IPS-18c (cell line): ENCODE data around the gene EGF.

Experiments
- H3K4me3 ChIP-seq: 2 replicates; pipeline ENCODE4 v1.7.0; 2013; ENCODE audit warnings: low read depth, mild to moderate bottlenecking, low read length, moderate library complexity; ENCODE audit not compliant: insufficient read depth
- H3K9me3 ChIP-seq: one replicate; pipeline ENCODE4 v1.6.1; 2013; ENCODE audit warnings: mild to moderate bottlenecking, low read length, moderate library complexity; ENCODE audit not compliant: control insufficient read depth, insufficient read depth

EGF gene

DNA sequence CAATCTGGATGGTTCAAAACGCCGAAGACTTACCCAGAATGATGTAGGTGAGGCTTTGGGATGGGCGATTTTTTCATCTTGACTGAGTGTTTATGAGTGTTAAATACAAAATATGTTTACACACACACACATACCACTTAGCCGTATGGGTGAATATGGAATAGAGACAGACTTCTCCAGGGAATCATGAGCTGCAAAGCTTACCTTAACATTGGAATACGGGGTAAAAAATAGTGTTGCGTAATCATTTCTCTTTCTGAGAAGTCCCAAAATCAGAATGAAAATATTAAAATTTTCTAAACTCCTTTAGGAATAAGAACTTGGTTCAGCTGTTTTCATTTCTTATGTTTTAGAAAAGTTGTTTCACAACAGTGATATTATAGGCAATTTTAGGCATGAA is 63.5 kb downstream of the EGF start:
- no peaks in the 10 kb centered on the region for H3K9me3 ChIP-seq
- no peak overlapping the region for H3K4me3 ChIP-seq

DNA sequence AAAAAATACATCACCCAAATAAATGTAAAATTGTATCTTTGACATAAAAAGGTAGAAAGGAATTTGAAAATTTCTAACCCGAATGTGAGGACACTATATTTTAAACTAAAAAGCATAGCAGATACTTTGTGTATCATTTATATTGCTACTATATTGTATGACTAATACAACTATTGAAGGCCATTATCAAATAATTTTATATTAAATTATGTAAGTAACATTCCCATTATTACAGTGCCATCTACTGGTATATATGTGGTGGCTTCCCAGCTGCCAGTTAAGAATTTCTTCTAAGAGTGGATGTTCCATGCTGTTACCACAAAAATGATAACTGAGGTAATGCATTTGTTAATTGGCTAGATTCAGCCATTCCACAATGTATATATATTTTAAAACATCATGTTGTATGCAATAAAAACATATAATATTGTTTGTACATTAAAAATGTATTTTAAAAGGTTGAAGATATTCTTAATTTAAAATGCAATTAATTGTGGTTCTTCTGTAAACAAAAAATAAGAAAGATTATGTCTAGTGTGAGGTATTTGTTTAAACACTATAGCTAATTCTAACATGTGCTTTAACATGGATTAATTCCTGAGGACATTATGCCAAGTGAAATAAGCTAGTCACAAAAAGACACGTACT is 65.3 kb downstream of the EGF start:
- no peak overlapping the region for H3K4me3 ChIP-seq

DNA sequence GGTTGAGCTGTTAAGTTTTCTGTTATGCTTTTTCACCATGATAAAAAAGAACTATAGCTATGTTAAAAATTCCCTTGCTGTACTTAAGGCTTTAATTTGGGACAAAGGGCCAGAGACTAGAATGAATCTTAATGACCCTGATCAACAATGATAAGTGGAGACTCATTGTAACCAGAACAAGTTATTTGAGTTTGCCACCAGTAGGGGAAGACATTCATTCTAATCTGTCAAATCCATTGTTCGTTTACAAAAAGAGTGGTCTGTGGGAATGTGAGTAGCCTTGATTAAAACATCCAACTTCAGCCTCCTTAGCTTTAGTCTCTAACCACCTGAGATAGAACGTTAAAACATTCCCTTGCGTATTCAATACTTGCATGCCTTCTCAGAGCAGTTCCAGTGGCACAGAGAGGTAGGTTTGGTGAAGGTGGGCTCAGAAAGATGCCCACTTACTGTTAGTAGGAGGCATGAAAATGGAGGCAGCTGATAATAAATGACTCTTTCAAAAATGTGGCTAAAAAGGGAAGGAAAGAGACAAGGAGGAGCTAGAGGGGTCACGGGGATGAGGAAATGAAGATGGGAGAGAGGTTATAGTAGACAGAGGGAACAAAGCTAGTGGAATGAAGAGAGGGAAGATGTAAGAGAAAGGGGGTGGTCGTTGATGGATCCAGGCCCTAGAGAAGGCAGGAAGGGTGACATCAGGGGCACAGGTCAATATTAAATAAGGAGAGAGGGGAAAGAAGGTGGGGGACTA is 66.2 kb downstream of the EGF start:
- Histone ChIP-seq H3K9me3 (no peaks in the 10 kb centered on the region), H3K4me3 (no peak overlapping the region)

More for the DNA sequence above, 65.3 kb downstream of the EGF start:
- H3K9me3 ChIP-seq: no peaks in the 10 kb centered on the region

DNA sequence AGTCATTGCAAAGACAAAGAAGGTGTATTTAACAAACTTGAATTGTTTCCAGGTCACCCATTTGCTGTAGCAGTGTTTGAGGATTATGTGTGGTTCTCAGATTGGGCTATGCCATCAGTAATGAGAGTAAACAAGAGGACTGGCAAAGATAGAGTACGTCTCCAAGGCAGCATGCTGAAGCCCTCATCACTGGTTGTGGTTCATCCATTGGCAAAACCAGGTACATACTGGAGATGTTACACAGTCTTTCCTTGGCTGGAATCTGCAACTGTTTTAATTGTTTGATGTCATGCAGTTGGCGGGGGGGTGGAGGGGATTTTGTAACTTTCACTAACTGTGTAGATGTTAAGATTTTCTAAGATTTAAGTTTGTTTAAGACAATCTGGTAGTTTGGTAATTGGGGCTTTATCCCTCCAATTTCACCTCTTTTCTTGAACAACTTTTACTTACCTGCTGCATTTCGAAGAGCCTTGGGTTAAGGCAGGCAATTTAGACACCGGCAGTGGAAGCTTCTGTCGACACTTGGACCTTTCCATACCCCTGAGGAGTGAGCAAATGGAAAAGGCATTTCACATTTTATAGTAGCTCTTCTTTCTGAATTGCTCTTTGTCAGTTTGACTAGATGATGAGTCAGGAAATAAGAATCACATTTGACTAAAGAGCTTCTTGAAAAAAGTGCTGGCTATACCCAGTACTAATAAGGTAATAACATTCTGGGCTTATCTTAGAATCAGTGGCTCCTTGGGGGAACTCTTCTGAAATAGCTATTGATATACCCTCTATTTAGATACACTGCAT is 67.4 kb downstream of the EGF start:
- Histone ChIP-seq H3K4me3 (no peak overlapping the region), H3K9me3 (no peaks in the 10 kb centered on the region)

DNA sequence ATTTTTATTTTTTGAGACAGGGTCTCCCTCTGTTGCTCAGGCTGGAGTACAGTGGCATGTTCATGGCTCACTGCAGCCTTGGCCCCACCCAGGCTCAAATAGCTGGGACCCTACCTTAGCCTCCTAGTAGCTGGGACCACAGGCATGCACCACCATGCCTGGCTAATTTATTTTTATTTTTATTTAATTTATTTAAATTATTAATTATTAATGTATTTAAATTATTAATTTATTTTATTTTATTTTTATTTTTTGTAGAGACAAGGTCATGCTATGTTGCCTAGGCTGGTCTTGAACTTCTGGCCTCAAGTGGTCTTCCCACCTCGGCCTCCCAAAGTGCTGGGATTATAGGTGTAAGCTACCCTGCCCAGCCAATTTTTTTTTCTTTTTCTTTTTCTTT is 69.3 kb downstream of the EGF start:
- H3K4me3 ChIP-seq: no peak overlapping the region
- no peaks in the 10 kb centered on the region for H3K9me3 ChIP-seq

DNA sequence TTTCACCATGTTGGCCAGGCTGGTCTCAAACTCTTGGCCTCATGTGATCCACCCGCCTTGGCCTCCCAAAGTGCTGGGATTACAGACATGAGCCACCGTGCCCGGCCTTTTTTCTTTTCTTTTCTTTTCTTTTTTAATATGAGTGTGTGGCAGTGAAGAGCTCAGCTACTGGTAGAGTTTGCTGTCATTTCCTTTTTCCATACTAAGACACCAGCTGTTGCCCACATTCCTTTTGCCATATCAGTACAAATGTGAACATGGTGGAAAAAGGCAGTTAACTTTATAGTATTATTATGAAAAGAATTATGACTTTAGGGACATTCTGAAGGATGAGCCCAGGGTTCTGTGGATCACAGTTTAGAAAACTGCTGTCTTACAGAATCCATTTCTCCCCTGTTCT is 69.8 kb downstream of the EGF start:
- H3K9me3 ChIP-seq: no peaks in the 10 kb centered on the region
- no peak overlapping the region for H3K4me3 ChIP-seq

DNA sequence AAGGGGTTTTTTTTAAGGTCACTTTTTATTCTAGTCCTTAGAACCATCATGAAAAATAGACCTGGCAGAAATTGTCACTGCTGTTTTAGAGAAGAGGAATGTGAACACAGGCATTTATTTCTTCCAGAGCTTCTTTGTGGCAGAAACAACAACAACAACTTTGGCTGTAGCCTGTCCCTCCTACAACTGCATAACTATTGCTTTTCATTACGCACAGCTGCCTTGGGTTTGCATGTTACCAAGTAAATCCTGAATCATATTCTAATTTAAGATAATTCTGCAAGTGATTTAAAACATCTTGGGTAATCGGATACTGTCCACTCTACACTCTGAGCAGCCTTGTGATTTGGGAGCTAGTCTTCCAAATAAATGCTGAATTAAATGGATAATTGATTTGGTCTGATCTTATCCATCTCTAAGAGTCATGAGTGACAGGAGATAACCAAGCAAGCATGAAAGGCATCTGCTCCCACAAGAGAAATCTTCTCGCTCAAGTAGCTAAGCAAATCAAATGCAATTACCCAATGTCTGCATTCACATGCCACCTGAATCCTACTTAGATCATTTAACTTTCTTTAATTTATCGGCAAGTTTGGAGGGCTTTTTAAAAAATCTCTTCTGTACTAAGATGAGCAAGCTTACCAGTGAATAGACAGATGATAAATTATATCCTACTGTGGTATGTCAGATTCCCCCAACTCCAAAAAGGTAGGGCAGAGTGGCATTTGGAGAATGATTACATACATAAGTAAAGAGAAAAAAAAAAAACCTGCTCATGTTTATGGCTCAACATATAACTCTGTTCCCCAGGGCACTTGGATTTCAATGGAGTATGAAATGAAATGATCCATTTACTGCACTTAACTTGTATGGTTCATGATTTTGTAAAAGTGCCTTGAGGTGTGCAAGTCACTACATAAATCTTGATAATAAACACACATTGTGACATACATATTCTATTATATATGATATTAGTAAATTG is 73.6 kb downstream of the EGF start:
- Histone ChIP-seq H3K9me3 (no peaks in the 10 kb centered on the region), H3K4me3 (no peak overlapping the region)

DNA sequence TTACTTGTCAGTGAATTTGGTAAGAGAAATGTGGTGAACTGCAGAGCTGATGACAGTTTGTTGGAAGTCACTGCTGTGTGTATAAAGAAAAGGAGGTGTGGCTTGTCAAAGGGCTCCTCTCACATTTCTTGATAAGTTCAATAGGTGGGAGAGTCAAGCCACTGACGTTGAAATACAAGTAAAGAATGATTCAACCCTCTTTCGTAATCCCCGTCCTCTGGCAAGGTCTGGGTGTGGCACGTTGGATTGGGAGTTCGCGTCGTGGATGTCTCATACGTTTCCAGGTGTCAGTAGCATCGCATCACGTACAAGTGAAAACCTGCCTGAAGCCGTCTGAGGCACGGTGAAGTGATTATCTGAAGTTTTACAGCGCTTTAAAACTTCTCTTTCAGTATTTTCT is 76.4 kb downstream of the EGF start:
- Histone ChIP-seq H3K9me3 (no peaks in the 10 kb centered on the region), H3K4me3 (no peak overlapping the region)

DNA sequence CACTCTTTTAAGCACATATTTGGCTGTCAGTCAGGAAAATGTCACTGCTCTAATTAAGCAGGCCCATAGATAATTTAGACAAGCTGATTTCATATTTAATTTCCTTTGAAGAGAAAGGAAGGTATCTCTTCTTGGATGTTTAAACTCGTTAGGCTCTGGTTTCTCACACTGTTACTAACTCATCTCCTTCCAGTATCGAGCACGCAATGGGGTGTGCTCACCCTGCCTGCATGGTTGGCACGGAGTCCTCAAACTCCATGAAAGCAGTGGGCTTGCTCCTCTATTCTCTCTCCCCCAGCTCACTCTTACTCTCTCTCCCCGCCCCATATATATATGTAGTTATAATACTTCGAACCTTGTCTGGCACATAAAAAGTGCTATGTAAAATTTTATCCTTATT is 76.9 kb downstream of the EGF start:
- Histone ChIP-seq H3K4me3 (no peak overlapping the region), H3K9me3 (no peaks in the 10 kb centered on the region)

DNA sequence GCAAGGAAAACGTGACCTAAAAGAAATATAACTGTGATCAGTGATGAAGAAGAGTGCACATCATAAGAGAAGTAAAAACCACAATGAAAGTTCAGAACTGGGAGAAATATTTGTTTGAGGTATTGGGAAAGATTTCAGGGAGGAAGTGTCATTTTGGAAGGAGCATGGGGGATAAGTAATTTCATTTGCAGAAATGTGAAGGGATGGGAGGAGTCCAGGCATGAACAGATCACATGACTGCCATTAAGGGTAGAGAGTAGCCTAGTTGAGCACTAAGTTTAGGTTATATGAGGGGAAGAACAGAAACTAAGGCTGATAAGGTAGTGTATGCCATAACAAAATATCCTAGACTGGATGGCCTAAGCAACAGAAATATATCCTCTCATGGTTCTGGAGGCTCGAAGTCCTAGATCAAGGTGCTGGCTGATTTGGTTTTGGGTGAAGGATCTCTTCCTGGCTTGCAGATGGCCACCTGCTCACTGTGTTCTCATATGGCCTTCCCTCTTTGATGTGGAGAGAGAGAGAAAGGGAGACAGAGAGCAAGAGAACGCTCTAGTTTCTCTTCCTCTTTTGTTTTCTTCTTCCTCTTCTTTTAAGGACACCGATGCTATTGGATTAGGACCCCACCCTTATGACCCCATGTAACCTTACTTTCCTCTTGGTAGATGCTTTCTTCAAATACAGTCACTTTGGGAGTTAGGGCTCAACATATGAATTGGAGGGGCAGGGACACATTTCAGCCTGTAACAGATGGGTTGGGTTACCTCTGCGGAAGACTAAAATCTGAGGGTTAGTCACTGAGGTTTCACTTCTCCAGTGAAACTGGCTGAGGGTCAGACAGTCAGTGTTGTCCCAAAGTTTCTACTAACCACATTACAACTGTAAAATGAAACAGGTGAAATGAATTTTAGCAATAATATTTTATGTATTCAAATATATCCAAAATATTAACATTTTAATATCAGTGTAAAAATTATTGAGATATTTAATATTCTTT is 77.9 kb downstream of the EGF start:
- H3K4me3 ChIP-seq: no peak overlapping the region
- no peaks in the 10 kb centered on the region for H3K9me3 ChIP-seq

DNA sequence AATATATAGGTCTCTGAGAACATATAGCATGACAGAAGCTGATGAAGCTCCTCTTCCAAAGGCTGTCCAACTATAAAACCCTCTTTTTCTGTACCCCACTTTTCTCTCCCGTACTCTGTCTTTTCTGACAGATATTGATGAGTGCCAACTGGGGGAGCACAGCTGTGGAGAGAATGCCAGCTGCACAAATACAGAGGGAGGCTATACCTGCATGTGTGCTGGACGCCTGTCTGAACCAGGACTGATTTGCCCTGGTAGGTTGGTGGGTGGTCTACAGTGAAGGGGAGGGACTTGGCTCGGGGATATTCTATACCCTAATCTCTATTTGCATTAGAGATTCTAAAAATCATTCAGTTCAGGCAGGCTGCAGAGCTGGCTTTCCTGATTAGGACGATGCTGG is 80.4 kb downstream of the EGF start:
- no peak overlapping the region for H3K4me3 ChIP-seq
- H3K9me3 ChIP-seq: no peaks in the 10 kb centered on the region

DNA sequence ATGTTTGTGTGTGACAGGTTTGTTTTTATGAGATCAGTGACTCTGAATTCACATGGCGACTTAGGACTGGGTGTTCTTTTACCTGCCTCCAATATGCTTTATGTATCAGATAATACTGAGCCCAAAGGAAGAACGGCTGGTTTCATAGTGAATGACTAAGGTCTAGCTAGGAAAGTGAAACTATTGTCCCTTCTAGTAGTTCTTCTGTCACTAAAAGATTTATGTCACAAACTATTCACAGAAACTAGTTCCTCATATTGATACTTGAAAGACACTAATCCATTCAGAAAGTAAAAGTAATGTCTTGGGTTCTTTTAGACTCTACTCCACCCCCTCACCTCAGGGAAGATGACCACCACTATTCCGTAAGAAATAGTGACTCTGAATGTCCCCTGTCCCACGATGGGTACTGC is 81.7 kb downstream of the EGF start:
- Histone ChIP-seq H3K9me3 (no peaks in the 10 kb centered on the region), H3K4me3 (no peak overlapping the region)

DNA sequence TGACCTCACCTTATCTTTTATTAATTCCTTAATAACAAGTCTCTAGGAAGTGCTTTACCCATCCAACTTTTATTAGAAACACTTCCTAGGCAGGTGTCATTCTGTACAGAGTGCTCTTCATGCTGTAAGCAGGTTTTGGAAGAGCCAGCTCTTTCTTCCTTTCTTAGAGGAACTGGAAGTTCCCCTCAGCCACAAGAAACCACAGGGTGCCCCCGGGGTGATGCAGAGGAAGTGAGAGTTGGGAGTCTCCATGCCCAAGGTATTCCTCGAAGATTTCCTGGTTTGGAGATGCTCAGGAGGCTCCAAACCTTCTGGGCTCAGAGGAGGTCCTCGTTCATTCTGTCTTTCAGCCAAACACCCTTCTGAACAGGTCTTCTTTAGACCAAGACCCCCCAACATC is 83.8 kb downstream of the EGF start:
- no peak overlapping the region for H3K4me3 ChIP-seq
- H3K9me3 ChIP-seq: no peaks in the 10 kb centered on the region

DNA sequence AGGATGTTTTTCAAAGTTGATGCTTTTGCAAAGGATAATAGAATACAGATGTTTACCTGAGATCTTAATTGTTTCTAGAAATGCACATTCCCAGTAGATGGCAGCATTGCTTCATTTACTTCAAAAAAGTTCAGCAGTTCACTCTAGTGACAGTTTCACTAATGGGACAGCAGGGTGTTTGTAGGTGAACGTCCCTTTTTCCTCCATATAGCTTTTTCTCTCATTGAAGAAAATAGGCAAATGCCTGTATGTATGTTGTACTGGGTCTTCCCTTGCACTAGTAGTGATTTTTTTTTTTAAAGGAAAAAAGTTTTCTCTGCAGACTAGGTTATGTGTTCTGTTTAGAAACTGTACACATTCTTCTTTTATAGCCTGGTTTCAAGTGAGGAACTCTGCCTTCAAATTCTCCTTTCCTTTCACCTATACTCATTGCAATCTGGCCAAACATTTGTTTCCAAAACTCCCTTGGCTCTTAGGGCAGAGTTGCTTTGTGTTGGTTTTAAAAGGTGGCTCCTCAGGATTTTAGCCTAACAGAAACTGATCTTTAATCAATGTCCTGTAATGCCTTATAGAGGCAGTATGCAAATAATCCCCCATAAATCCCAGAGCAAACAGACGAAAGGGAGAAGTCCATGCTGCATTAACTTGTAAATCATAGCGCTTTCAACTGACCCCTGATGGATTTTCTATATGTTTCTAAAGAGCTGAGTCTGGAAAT is 86.3 kb downstream of the EGF start:
- Histone ChIP-seq H3K9me3 (no peaks in the 10 kb centered on the region), H3K4me3 (no peak overlapping the region)

DNA sequence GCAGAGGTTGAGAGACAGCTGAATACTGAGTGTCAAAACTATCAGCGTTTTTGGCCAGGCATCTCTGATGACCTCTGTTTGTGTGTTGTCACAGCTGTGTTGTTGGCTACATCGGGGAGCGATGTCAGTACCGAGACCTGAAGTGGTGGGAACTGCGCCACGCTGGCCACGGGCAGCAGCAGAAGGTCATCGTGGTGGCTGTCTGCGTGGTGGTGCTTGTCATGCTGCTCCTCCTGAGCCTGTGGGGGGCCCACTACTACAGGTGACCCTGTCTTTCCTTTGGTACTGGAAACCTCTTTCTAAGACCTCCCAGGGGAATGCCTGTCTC is 86.9 kb downstream of the EGF start:
- H3K9me3 ChIP-seq: no peaks in the 10 kb centered on the region
- no peak overlapping the region for H3K4me3 ChIP-seq

DNA sequence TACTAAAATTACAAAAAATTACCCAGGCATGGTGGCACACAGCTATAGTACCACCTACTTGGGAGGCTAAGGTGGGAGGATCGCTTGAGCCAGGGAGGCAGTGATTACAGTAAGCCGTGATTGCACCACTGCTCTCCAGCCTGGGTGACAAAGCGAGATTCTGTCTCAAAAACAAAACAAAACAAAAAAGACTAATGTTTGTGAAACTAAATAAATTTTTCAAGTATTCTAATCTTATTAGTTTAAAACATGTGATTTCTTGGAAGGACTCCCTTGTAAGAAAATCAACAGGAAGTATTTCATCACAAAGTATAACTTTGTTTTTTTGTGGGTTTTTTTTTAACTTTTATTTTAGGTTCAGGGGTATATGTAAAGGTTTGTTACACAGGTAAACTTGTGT is 89.6 kb downstream of the EGF start:
- H3K4me3 ChIP-seq: no peak overlapping the region

More for the DNA sequence above, 89.6 kb downstream of the EGF start:
- H3K9me3 ChIP-seq: no peaks in the 10 kb centered on the region
